Esophagus squamous epithelium (tissue), 5 donors: ENCODE data around the gene LRP1B. TPM values are rescaled to one million over a fixed set of nuclear protein-coding genes. Genes with fewer than 3 reads are reported as not detected.

Experiments
- DNase-seq: peaks from one replicate; lab custom pipeline; 2025; lab: John Stamatoyannopoulos, UW
- H3K27ac ChIP-seq, 4 donors: fragments of 200-600 bp; sonication (generic); one replicate each; pipeline ENCODE4 v1.5.1; 2016 to 2019; ENCODE audit warnings: mild to moderate bottlenecking in 1 of 4
- H3K27me3 ChIP-seq, 4 donors: fragments of 200-600 bp; sonication (generic); 1 replicate in 3 of 4; 2 replicates in 1 of 4; pipeline versions ENCODE4 v1.5.1 to v1.6.0; 2017 to 2021; ENCODE audit warnings: antibody characterized with exemption in 1 of 4
- H3K36me3 ChIP-seq, 3 donors: fragments of 200-600 bp; sonication (generic); one replicate each; pipeline ENCODE4 v1.5.1; 2016 to 2019
- H3K4me1 ChIP-seq, 3 donors: fragments of 200-600 bp; sonication (generic); one replicate each; pipeline ENCODE4 v1.5.1; 2017 to 2019
- H3K4me3 ChIP-seq, 4 donors: fragments of 200-600 bp; sonication (generic); 1 replicate in 3 of 4; 2 replicates in 1 of 4; pipeline ENCODE4 v1.5.1; 2016 to 2019; ENCODE audit warnings: mild to moderate bottlenecking in 2 of 4, moderate library complexity in 1 of 4
- H3K9me3 ChIP-seq, 3 donors: fragments of 200-600 bp; sonication (generic); one replicate each; pipeline ENCODE4 v1.5.1; 2016 to 2019
- POLR2A ChIP-seq, 4 donors: fragments of 450-650 bp; IDR thresholded peaks; one replicate each; pipeline ENCODE4 v1.6.1; 2017; ENCODE audit warnings: antibody characterized with exemption in 4 of 4, mild to moderate bottlenecking in 4 of 4, moderate library complexity in 3 of 4
- WGBS, 2 donors: methylation state at CpG; one replicate each; pipeline ENCODE4 v1.1.5; 2018; 5-methylcytosine and 5-hydroxymethylcytosine counted together
- intact Hi-C: fragments of 100-400 bp; cut with DNase I; formaldehyde crosslinking; loops from one replicate; pipeline ENCODE4 v1.15.0; 2022
- total RNA-seq, 4 donors: library from RNA; depleted of rRNA; stranded (reverse); fragments of >200 nt; gene quantifications; one replicate each; pipeline ENCODE4 v1.1.0, GENCODE V29; 2016
- TF ChIP-seq, protein P1 (sequence below), 6 experiments: fragments of 450-650 bp in 4 of 6; fragments of 200-600 bp in 2 of 6; sonication (generic) in 2 of 6; IDR thresholded peaks; one replicate each; pipeline ENCODE4 v1.5.1; 2016 to 2019; ENCODE audit warnings: antibody characterized with exemption in 6 of 6, mild to moderate bottlenecking in 4 of 6, moderate library complexity in 4 of 6
- donor health status: DM: yes; HTN: yes; CAD: no.

The LRP1B gene
- total RNA-seq, 4 donors from 2014 or later: 0.04 to 1.1 (median 0.23) TPM

DNA sequence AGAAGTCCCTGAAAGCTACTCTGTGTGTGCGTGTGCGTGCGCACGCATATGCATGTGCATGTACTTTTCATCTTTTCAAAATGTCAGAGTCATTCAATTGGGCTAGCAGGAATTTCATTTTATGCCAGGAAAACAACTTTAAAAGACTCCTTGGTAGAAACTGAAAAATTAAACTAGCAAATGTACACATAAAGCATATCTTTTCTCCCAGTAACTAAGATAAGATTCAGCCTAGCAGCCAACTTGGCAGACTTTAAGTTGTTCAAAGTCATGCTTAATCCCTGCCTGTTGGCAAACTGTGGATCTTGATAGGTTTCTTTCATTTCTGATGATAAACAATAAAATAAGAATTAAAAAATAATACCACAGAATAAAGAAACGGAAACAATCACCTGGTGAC lies 1129.1 kb downstream of the LRP1B start:
- Histone ChIP-seq H3K36me3 (no peaks in the 10 kb centered on the region), H3K9me3 (no peaks in the 10 kb centered on the region), H3K4me1 (no peaks in the 10 kb centered on the region), H3K27ac (no peak overlapping the region), H3K27me3 (no peaks in the 10 kb centered on the region), H3K4me3 (no peak overlapping the region)
- no peak for DNase-seq
- TF ChIP-seq, protein P1, sequence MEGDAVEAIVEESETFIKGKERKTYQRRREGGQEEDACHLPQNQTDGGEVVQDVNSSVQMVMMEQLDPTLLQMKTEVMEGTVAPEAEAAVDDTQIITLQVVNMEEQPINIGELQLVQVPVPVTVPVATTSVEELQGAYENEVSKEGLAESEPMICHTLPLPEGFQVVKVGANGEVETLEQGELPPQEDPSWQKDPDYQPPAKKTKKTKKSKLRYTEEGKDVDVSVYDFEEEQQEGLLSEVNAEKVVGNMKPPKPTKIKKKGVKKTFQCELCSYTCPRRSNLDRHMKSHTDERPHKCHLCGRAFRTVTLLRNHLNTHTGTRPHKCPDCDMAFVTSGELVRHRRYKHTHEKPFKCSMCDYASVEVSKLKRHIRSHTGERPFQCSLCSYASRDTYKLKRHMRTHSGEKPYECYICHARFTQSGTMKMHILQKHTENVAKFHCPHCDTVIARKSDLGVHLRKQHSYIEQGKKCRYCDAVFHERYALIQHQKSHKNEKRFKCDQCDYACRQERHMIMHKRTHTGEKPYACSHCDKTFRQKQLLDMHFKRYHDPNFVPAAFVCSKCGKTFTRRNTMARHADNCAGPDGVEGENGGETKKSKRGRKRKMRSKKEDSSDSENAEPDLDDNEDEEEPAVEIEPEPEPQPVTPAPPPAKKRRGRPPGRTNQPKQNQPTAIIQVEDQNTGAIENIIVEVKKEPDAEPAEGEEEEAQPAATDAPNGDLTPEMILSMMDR (IDR thresholded peaks at IDR 0.05): no peak
- no peak for TF ChIP-seq POLR2A (IDR thresholded peaks at IDR 0.05)
- WGBS, 2 donors: 80 to 84% methylated on average over 5 of the region's 5 CpGs
- intact Hi-C loops: no loop called here

DNA sequence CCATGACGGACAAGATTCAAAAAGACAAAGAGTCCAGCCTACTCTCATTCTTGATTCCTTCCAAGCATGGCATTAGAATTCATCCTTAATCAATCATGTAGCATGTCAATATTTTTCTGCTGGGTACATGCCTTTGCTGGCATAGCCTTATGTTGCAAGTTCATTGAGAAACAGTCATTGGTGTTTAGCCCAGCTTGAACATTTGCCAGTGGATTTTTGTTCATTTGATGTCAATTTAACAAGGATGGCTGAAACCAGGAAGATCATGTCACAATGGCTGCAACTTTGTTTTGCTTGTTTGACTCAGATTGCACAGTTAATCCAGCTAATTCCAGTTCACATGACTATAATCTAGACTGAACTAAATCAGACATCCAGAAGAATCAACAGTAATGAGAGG lies 1132.2 kb downstream of the LRP1B start:
- intact Hi-C loops: no loop called here
- no peaks in the 10 kb centered on the region for H3K4me1 ChIP-seq
- H3K36me3 ChIP-seq: no peaks in the 10 kb centered on the region
- TF ChIP-seq POLR2A (IDR thresholded peaks at IDR 0.05): no peak
- TF ChIP-seq, protein P1 (IDR thresholded peaks at IDR 0.05): no peak
- H3K27ac ChIP-seq: no peak overlapping the region
- H3K27me3 ChIP-seq: no peaks in the 10 kb centered on the region
- no peaks in the 10 kb centered on the region for H3K9me3 ChIP-seq
- WGBS, 2 donors: 59 to 67% methylated on average over 1 of the region's 1 CpG
- no peak overlapping the region for H3K4me3 ChIP-seq
- no peak for DNase-seq

DNA sequence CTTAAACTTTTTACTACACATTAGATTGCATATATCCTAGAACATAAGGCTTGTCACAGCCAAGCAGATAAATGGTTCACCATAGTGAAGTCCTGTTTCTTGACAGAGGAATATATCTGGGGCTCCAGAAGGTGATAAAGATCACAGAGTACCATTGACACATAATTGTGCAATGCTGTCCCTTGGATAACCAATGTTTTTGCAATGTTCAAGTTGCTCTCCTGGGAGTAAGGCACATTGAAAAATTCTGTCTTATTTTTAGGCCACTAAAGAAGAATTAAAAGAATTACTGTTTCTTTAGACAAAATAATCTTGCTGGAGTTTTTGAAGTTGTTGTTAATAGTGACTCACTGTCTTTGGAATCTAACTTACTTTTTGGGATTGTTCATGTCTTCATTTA lies 1132.8 kb downstream of the LRP1B start:
- H3K9me3 ChIP-seq: no peaks in the 10 kb centered on the region
- no peak for DNase-seq
- no peaks in the 10 kb centered on the region for H3K4me1 ChIP-seq
- H3K27ac ChIP-seq: no peak overlapping the region
- intact Hi-C loops: no loop called here
- no peaks in the 10 kb centered on the region for H3K36me3 ChIP-seq
- TF ChIP-seq, protein P1 (IDR thresholded peaks at IDR 0.05): no peak
- no peak for TF ChIP-seq POLR2A (IDR thresholded peaks at IDR 0.05)
- H3K4me3 ChIP-seq: no peak overlapping the region
- H3K27me3 ChIP-seq: no peaks in the 10 kb centered on the region

DNA sequence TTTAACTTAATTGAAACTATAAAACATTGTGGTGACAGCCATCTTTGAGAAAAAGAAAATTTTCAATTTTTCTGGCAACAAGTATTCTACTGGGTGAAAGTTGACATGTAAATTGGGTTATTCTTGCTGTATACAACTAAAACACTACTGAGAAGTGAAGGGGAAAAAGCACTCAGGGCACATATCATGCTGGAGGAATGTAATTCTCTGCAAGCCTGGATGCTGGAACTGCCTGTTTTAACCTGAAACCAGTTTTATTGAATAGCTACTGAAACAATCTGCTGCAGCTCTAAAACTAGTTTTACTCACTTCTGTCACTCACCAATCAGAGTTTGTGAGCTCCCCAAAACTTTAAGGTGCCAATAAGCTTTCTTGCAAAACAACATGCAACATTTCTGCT lies 1136.0 kb downstream of the LRP1B start:
- Histone ChIP-seq H3K9me3 (no peaks in the 10 kb centered on the region), H3K27ac (no peak overlapping the region), H3K4me3 (no peak overlapping the region), H3K36me3 (no peaks in the 10 kb centered on the region), H3K27me3 (no peaks in the 10 kb centered on the region), H3K4me1 (no peaks in the 10 kb centered on the region)
- no peak for DNase-seq
- TF ChIP-seq POLR2A (IDR thresholded peaks at IDR 0.05): no peak
- TF ChIP-seq, protein P1 (IDR thresholded peaks at IDR 0.05): no peak
- intact Hi-C loops: no loop called here

DNA sequence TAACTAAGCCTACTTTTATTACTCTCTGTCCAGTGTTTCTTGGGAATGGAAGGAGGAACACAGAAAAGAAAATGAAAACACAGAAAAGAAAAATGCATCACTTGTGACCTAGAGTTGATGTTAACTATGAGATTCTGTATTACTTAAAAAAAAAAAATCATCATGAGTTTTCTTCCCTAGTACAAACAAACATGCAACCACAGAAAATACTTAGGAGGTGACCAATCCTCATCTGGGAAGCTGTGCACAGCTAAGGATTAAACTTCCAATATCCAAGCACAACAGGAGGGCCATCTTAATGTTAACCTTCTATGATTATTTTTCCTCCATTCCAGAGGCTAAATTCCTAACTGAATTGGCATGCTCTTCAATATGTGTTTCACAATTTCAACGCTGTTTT lies 1140.4 kb downstream of the LRP1B start:
- Histone ChIP-seq H3K27me3 (no peaks in the 10 kb centered on the region), H3K4me3 (no peak overlapping the region), H3K36me3 (no peaks in the 10 kb centered on the region), H3K27ac (no peak overlapping the region), H3K4me1 (no peaks in the 10 kb centered on the region), H3K9me3 (no peaks in the 10 kb centered on the region)
- no peak for DNase-seq
- 71 to 83% methylated on average over 1 of the region's 1 CpG for WGBS, 2 donors
- intact Hi-C loops: no loop called here
- TF ChIP-seq POLR2A (IDR thresholded peaks at IDR 0.05): no peak
- TF ChIP-seq, protein P1 (IDR thresholded peaks at IDR 0.05): no peak
